Bronchial epithelial cell (primary cell): ENCODE data around the gene CD69. TPM values are rescaled to one million over a fixed set of nuclear protein-coding genes. Genes with fewer than 3 reads are reported as not detected.

Source experiments
- DNase-seq: peaks from one replicate; pipeline ENCODE4 v3.0.0-alpha.2; 2010; ENCODE audit warnings: low read depth
- FAIRE-seq: peaks from 2 replicates; lab custom pipeline; 2011; peaks lifted over from hg19 to GRCh38; lab: Jason Lieb, UNC
- H3K27me3 ChIP-seq: 2 replicates; pipeline ENCODE4 v1.5.1; 2011; ENCODE audit warnings: low read length; ENCODE audit not compliant: control insufficient read depth, insufficient read depth
- H3K36me3 ChIP-seq: 2 replicates; pipeline ENCODE4 v1.5.1; 2011; ENCODE audit warnings: low read length; ENCODE audit not compliant: control insufficient read depth, insufficient read depth
- H3K4me3 ChIP-seq: 2 replicates; pipeline ENCODE4 v1.5.1; 2011; ENCODE audit warnings: mild to moderate bottlenecking, low read depth, low read length, control low read depth
- CTCF ChIP-seq: IDR thresholded peaks from 2 replicates; pipeline ENCODE4 v1.5.1; 2011; ENCODE audit warnings: mild to moderate bottlenecking, moderate library complexity, low read length, control low read depth, inconsistent platforms; ENCODE audit not compliant: insufficient read depth, severe bottlenecking
- total RNA-seq: library from RNA; depleted of rRNA; stranded (reverse); fragments of >200 nt; gene quantifications from 2 replicates; pipeline ENCODE4 v1.2.1, GENCODE V29; 2014

The CD69 gene
- total RNA-seq, 1 donor from 2014 or later, result not detected

GRCh38 chr12:9755567-9755966, 5.1 kb downstream of the CD69 start:
- H3K36me3 ChIP-seq, result no peaks in the 10 kb centered on the region
- H3K4me3 ChIP-seq, result no peak overlapping the region
- no peak for DNase-seq
- no peak for TF ChIP-seq CTCF
- no peaks in the 10 kb centered on the region for H3K27me3 ChIP-seq
- no peak for FAIRE-seq

GRCh38 chr12:9755035-9755434, 5.7 kb downstream of the CD69 start:
- Histone ChIP-seq H3K27me3 (no peaks in the 10 kb centered on the region), H3K4me3 (no peak overlapping the region), H3K36me3 (no peaks in the 10 kb centered on the region)
- no peak for FAIRE-seq
- no peak for DNase-seq
- no peak for TF ChIP-seq CTCF

DNA sequence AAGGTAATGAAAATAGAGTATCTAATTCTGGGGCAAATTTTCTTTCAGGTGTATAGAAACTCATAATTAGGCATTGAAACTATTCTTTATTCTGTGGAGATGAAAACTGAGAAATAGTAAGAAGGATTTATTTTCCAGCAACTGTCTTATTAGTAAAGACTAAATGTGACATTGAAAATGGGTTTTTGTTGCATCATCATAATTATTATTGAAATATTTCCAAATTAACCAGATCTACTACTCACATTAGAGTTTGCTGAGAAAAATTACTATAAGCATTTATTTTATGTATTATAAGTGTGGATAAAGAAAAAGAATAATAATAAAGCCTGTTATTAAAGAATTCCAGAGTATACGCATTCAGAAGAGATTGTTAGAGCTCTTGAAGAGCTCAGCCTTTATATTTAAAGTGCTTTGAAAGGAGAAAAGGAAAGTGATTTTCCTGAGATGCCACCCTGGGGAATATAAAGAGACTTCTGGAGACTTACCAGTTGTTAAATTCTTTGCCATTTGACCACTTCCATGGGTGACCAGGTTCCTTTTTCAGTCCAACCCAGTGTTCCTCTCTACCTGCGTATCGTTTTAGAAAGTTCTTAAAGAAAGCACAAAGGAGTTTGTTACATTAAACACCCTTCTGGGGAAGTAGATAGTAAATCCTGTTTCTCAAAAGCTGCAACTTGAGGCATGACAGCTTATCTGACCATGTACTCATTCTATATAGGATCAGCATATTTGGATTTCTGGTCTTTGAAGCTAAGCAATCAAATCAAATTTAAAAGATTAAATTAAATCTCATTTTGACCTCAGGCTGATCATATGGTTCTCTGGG, 6.4 kb downstream of the CD69 start:
- Histone ChIP-seq H3K36me3 (no peaks in the 10 kb centered on the region), H3K4me3 (no peak overlapping the region), H3K27me3 (no peaks in the 10 kb centered on the region)
- TF ChIP-seq CTCF, result no peak
- DNase-seq, result no peak
- FAIRE-seq, result no peak

DNA sequence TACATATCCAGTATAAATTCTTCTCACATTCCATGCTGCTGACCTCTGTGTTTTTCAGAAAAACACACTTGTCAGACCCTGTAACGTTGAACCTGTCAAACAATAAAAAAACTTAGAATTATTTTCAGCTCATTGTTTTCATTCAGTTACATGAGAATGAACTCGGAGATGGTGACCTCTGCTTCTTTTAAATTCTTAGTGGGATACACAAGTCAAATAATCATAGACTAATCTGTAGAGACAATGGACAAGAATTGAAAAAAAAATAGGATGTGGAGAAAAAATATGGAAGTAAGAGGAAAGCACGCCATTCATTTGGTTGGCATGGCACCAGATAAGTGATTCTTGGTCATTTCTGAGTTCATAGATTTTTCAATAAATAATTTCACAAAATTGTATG, 7.2 kb downstream of the CD69 start:
- no peak for FAIRE-seq
- DNase-seq, result no peak
- Histone ChIP-seq H3K4me3 (no peak overlapping the region), H3K36me3 (no peaks in the 10 kb centered on the region), H3K27me3 (no peaks in the 10 kb centered on the region)
- no peak for TF ChIP-seq CTCF

GRCh38 chr12:9753073-9753472, 7.6 kb downstream of the CD69 start:
- no peak overlapping the region for H3K4me3 ChIP-seq
- DNase-seq (no peak), FAIRE-seq (no peak)
- no peak for TF ChIP-seq CTCF
- H3K36me3 ChIP-seq, result no peaks in the 10 kb centered on the region
- H3K27me3 ChIP-seq, result no peaks in the 10 kb centered on the region
